Loucy (cell line): ENCODE measurements around the gene CYP2E1.

Experiments
- CTCF ChIP-seq: fragments of 200-600 bp; sonication (generic); conservative IDR thresholded peaks from 2 replicates; pipeline ENCODE4 v1.5.1; 2014; ENCODE audit warnings: mild to moderate bottlenecking, antibody characterized with exemption, low read length
- EZH2phosphoT487 ChIP-seq: fragments of 200-600 bp; IDR thresholded peaks from 2 replicates; pipeline ENCODE4 v1.6.1; 2018; ENCODE audit warnings: antibody characterized with exemption, mild to moderate bottlenecking, moderate library complexity, borderline replicate concordance

- TF ChIP-seq CTCF (no peak), EZH2phosphoT487 (no peak)
These were observed 3.4 kb upstream of the CYP2E1 start for GRCh38 chr10:133523631-133524203.
